Germinal center (tissue), 1 donor: ENCODE results near the gene TREML2.

Experiments
- DNase-seq: peaks from one replicate; pipeline ENCODE4 v3.0.0; 2012; ENCODE audit warnings: mixed read lengths, low spot score

Gene TREML2

GRCh38 chr6:41177287-41177686, 23.7 kb downstream of the TREML2 start:
- no peak for DNase-seq

GRCh38 chr6:41176189-41176588, 24.8 kb downstream of the TREML2 start:
- no peak for DNase-seq

- DNase-seq, result no peak
Measured at GRCh38 chr6:41175084-41175483, 25.9 kb downstream of the TREML2 start.

GRCh38 chr6:41174610-41175009, 26.3 kb downstream of the TREML2 start:
- no peak for DNase-seq

GRCh38 chr6:41171908-41172307, 29.0 kb downstream of the TREML2 start:
- no peak for DNase-seq

GRCh38 chr6:41170547-41171160, 30.3 kb downstream of the TREML2 start:
- DNase-seq, result no peak

GRCh38 chr6:41167173-41167963, 33.6 kb downstream of the TREML2 start:
- no peak for DNase-seq

GRCh38 chr6:41164551-41165120, 36.3 kb downstream of the TREML2 start:
- DNase-seq, result no peak

GRCh38 chr6:41163419-41163717, 37.6 kb downstream of the TREML2 start:
- DNase-seq, result no peak

GRCh38 chr6:41162687-41163418, 38.1 kb downstream of the TREML2 start, which contains the start of gene TREM2:
Gene TREM2, minus strand, starts transcription at chr6:41163116. Its CDS starts 34 bp downstream, at chr6:41163082.
- DNase-seq, result no peak

- no peak for DNase-seq
Measured at GRCh38 chr6:41161851-41162552, 38.9 kb downstream of the TREML2 start.

- no peak for DNase-seq
Measured at GRCh38 chr6:41161380-41161779, 39.6 kb downstream of the TREML2 start.

GRCh38 chr6:41160933-41161332, 40.0 kb downstream of the TREML2 start:
- no peak for DNase-seq

- DNase-seq, result no peak
Measured at GRCh38 chr6:41159415-41160082, 41.4 kb downstream of the TREML2 start.

- DNase-seq, result no peak
Measured at GRCh38 chr6:41157323-41157722, 43.6 kb downstream of the TREML2 start.

GRCh38 chr6:41156771-41157170, 44.2 kb downstream of the TREML2 start:
- DNase-seq, result no peak

- DNase-seq, result no peak
Measured at GRCh38 chr6:41156001-41156400, 44.9 kb downstream of the TREML2 start.

- DNase-seq, result no peak
Measured at GRCh38 chr6:41155132-41155805, 45.7 kb downstream of the TREML2 start.

- DNase-seq, result no peak
Measured at GRCh38 chr6:41153992-41154625, 46.8 kb downstream of the TREML2 start, which contains the start of gene TREML1. Gene TREML1, minus strand, starts transcription at chr6:41154347. Its CDS starts 59 bp downstream, at chr6:41154288.

- DNase-seq, result no peak
Measured at GRCh38 chr6:41153451-41153850, 47.5 kb downstream of the TREML2 start.
